Measurements from ENCODE around the gene ZCCHC9. TPM values are rescaled to one million over a fixed set of nuclear protein-coding genes. Genes with fewer than 3 reads are reported as not detected.

Gene ZCCHC9
- total and polyA plus RNA-seq, 2 donors (not counting 1 experiment from before 2014, with no cell fraction given): 44.4 to 50.9 TPM

GRCh38 chr5:81334304-81335061 lies 33.1 kb downstream of the ZCCHC9 start:
- Histone ChIP-seq H3K36me3 (ENCODE audit: control insufficient read depth, insufficient read depth, low read length) (no peaks in the 10 kb centered on the region), H3K27ac (ENCODE audit: insufficient read depth, low read length) (no peak overlapping the region), H3K27me3 (ENCODE audit: control insufficient read depth, insufficient read depth, low read length) (no peaks in the 10 kb centered on the region), H3K4me1 (ENCODE audit: control insufficient read depth, extremely low read depth, insufficient read depth, low read length) (no peaks in the 10 kb centered on the region), H2AFZ (ENCODE audit: low read length) (peak overlapping the region; percentile 23), H3K9ac (ENCODE audit: insufficient read depth, low read length) (no peak overlapping the region), H3K4me2 (ENCODE audit: extremely low read depth, insufficient read depth, low read length) (no peak overlapping the region), H3K4me3 (replicated peaks in 1 of 4; ENCODE audit: control extremely low read depth in 1 of 4, insufficient read depth in 1 of 4, low read depth in 3 of 4, low read length in 4 of 4) (no peak overlapping the region), H3K9me3 (ENCODE audit: control insufficient read depth, insufficient read depth, low read depth, low read length) (no peaks in the 10 kb centered on the region), H4K20me1 (ENCODE audit: control insufficient read depth, extremely low read depth, insufficient read depth, low read length) (no peaks in the 10 kb centered on the region), H3K79me2 (ENCODE audit: control insufficient read depth, insufficient read depth, low read length) (no peaks in the 10 kb centered on the region)
- TF ChIP-seq CTCF (conservative IDR thresholded peaks at IDR 0.05 in 1 of 2, IDR thresholded peaks at IDR 0.05 in 1 of 2; ENCODE audit: low read depth in 1 of 2, low read length in 2 of 2) (no peak), EZH2 (IDR thresholded peaks at IDR 0.05; ENCODE audit: low read length, missing control alignments) (no peak)
- DNase-seq (ENCODE audit: low read depth in 2 of 2): no peak

GRCh38 chr5:81335946-81336345 lies 34.6 kb downstream of the ZCCHC9 start:
- Histone ChIP-seq H2AFZ (ENCODE audit: low read length) (no peak overlapping the region), H3K9me3 (ENCODE audit: control insufficient read depth, insufficient read depth, low read depth, low read length) (no peaks in the 10 kb centered on the region), H3K4me3 (replicated peaks in 1 of 4; ENCODE audit: control extremely low read depth in 1 of 4, insufficient read depth in 1 of 4, low read depth in 3 of 4, low read length in 4 of 4) (no peak overlapping the region), H3K79me2 (ENCODE audit: control insufficient read depth, insufficient read depth, low read length) (no peaks in the 10 kb centered on the region), H3K4me2 (ENCODE audit: extremely low read depth, insufficient read depth, low read length) (no peak overlapping the region), H3K27me3 (ENCODE audit: control insufficient read depth, insufficient read depth, low read length) (no peaks in the 10 kb centered on the region), H3K9ac (ENCODE audit: insufficient read depth, low read length) (no peak overlapping the region), H4K20me1 (ENCODE audit: control insufficient read depth, extremely low read depth, insufficient read depth, low read length) (no peaks in the 10 kb centered on the region), H3K27ac (ENCODE audit: insufficient read depth, low read length) (no peak overlapping the region), H3K4me1 (ENCODE audit: control insufficient read depth, extremely low read depth, insufficient read depth, low read length) (no peaks in the 10 kb centered on the region), H3K36me3 (ENCODE audit: control insufficient read depth, insufficient read depth, low read length) (no peaks in the 10 kb centered on the region)
- TF ChIP-seq EZH2 (IDR thresholded peaks at IDR 0.05; ENCODE audit: low read length, missing control alignments) (no peak), CTCF (conservative IDR thresholded peaks at IDR 0.05 in 1 of 2, IDR thresholded peaks at IDR 0.05 in 1 of 2; ENCODE audit: low read depth in 1 of 2, low read length in 2 of 2) (no peak)
- no peak for DNase-seq (ENCODE audit: low read depth in 2 of 2)

DNA sequence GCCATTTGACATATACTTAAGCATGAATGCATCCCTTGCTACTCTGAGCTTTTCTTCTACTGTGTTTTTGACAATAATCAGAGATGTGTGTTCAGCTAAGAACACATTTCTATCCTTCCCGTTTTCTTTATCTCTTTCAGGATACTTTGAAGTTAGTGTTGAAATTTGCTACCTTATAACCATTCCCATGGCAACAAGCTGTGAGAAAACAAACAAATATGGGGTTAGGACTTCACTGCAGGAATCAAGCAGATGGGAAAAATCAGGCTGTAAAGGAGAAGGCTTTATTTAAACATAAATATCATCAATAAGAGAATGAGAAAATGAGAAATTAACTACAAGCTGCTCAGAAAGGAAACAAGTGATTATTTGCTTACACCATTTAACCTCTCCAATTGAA lies 35.2 kb downstream of the ZCCHC9 start:
- peak in 1 of 2 donors; percentile 7 for DNase-seq (ENCODE audit: low read depth in 2 of 2)
- H3K9me3 ChIP-seq (ENCODE audit: control insufficient read depth, insufficient read depth, low read depth, low read length): no peaks in the 10 kb centered on the region
- no peak overlapping the region for H3K9ac ChIP-seq (ENCODE audit: insufficient read depth, low read length)
- no peak overlapping the region for H3K4me3 ChIP-seq (replicated peaks in 1 of 4; ENCODE audit: control extremely low read depth in 1 of 4, insufficient read depth in 1 of 4, low read depth in 3 of 4, low read length in 4 of 4)
- TF ChIP-seq EZH2 (IDR thresholded peaks at IDR 0.05; ENCODE audit: low read length, missing control alignments): no peak
- no peak for TF ChIP-seq CTCF (conservative IDR thresholded peaks at IDR 0.05 in 1 of 2, IDR thresholded peaks at IDR 0.05 in 1 of 2; ENCODE audit: low read depth in 1 of 2, low read length in 2 of 2)
- no peaks in the 10 kb centered on the region for H3K36me3 ChIP-seq (ENCODE audit: control insufficient read depth, insufficient read depth, low read length)
- H3K79me2 ChIP-seq (ENCODE audit: control insufficient read depth, insufficient read depth, low read length): no peaks in the 10 kb centered on the region
- H3K27ac ChIP-seq (ENCODE audit: insufficient read depth, low read length): no peak overlapping the region
- H3K27me3 ChIP-seq (ENCODE audit: control insufficient read depth, insufficient read depth, low read length): no peaks in the 10 kb centered on the region
- no peaks in the 10 kb centered on the region for H4K20me1 ChIP-seq (ENCODE audit: control insufficient read depth, extremely low read depth, insufficient read depth, low read length)
- no peak overlapping the region for H2AFZ ChIP-seq (ENCODE audit: low read length)
- no peaks in the 10 kb centered on the region for H3K4me1 ChIP-seq (ENCODE audit: control insufficient read depth, extremely low read depth, insufficient read depth, low read length)
- no peak overlapping the region for H3K4me2 ChIP-seq (ENCODE audit: extremely low read depth, insufficient read depth, low read length)
